ENCODE measurements around the gene ZBTB39. TPM values are rescaled to one million over a fixed set of nuclear protein-coding genes. Genes with fewer than 3 reads are reported as not detected.

Gene ZBTB39
- total and polyA plus RNA-seq, 2 donors from 2014 or later = 1.4 to 6.6 TPM

- no peaks in the 10 kb centered on the region for H3K9me3 ChIP-seq (ENCODE audit: control insufficient read depth in 2 of 3, insufficient read depth in 1 of 3, low read length in 3 of 3)
- FAIRE-seq = no peak
- no peak overlapping the region for H3K4me3 ChIP-seq (ENCODE audit: low read length in 3 of 3)
- no peaks in the 10 kb centered on the region for H3K27me3 ChIP-seq (ENCODE audit: control insufficient read depth, insufficient read depth, low read length)
- H3K9ac ChIP-seq (ENCODE audit: low read length in 3 of 3) = no peak overlapping the region
- DNase-seq = no peak
- peaks cover 0 to 9% (median 0%) of the 10 kb centered on the region in 3 donors for H3K4me1 ChIP-seq (ENCODE audit: control insufficient read depth in 2 of 3, insufficient read depth in 2 of 3, low read depth in 1 of 3, low read length in 3 of 3)
- H3K27ac ChIP-seq (ENCODE audit: low read depth in 2 of 2, low read length in 2 of 2) = peak overlapping the region; percentile 38 to 40
- no peaks in the 10 kb centered on the region for H3K36me3 ChIP-seq (ENCODE audit: control insufficient read depth in 2 of 3, insufficient read depth in 3 of 3, low read length in 3 of 3)
- intact Hi-C loops (cut with DNase I) = loop anchor here (10.0 kb wide), 1 partner anchor 226 kb away; the partner anchor contains the start of gene HSD17B6
- no peak for TF ChIP-seq CTCF (IDR thresholded peaks at IDR 0.05; ENCODE audit: borderline replicate concordance, extremely low read depth, insufficient read depth)
These were observed 15.6 kb downstream of the ZBTB39 start for GRCh38 chr12:56990648-56991318.

- no peak for TF ChIP-seq CTCF (IDR thresholded peaks at IDR 0.05; ENCODE audit: borderline replicate concordance, extremely low read depth, insufficient read depth)
- no peak for DNase-seq
- Histone ChIP-seq H3K27me3 (ENCODE audit: control insufficient read depth, insufficient read depth, low read length) (no peaks in the 10 kb centered on the region), H3K4me3 (ENCODE audit: low read length in 3 of 3) (no peak overlapping the region), H3K27ac (ENCODE audit: low read depth in 2 of 2, low read length in 2 of 2) (no peak overlapping the region), H3K9me3 (ENCODE audit: control insufficient read depth in 2 of 3, insufficient read depth in 1 of 3, low read length in 3 of 3) (no peaks in the 10 kb centered on the region), H3K36me3 (ENCODE audit: control insufficient read depth in 2 of 3, insufficient read depth in 3 of 3, low read length in 3 of 3) (no peaks in the 10 kb centered on the region), H3K9ac (ENCODE audit: low read length in 3 of 3) (no peak overlapping the region), H3K4me1 (ENCODE audit: control insufficient read depth in 2 of 3, insufficient read depth in 2 of 3, low read depth in 1 of 3, low read length in 3 of 3) (peaks cover 0 to 9% (median 0%) of the 10 kb centered on the region in 3 donors)
- intact Hi-C loops (cut with DNase I) = loop anchor here (10.0 kb wide), 1 partner anchor 225 kb away; the partner anchor contains the start of gene HSD17B6
- FAIRE-seq = no peak
These were observed 16.3 kb downstream of the ZBTB39 start for GRCh38 chr12:56989861-56990610.

DNA sequence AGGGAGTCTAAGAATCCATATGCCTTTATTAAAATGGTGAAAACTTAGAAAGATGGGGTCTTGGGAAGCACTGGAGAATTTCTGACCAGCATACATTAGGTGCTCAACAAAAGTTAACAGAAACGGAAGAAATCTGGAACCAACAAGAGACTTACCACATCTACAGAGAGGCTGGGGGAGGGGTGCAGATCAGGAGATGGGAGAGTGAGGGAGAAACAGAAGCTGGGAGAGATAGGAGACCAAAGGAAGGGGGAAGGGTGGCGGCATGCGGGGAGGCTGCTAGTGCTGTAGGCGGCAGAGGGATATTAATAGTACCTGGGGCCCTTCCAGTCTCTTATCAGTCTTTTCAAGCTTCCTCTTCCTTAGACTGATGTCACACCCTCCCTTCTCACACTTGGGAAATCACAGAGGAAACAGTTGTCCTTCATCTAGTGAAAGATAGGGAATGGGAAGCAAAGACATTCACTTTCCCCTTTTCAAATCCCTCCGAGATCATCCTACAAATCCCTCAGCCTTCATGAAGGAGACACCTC lies 18.1 kb downstream of the ZBTB39 start:
- Histone ChIP-seq H3K27ac (ENCODE audit: low read depth in 2 of 2, low read length in 2 of 2) (no peak overlapping the region), H3K4me1 (ENCODE audit: control insufficient read depth in 2 of 3, insufficient read depth in 2 of 3, low read depth in 1 of 3, low read length in 3 of 3) (peaks cover 0 to 9% (median 0%) of the 10 kb centered on the region in 3 donors), H3K27me3 (ENCODE audit: control insufficient read depth, insufficient read depth, low read length) (no peaks in the 10 kb centered on the region), H3K9ac (ENCODE audit: low read length in 3 of 3) (no peak overlapping the region), H3K9me3 (ENCODE audit: control insufficient read depth in 2 of 3, insufficient read depth in 1 of 3, low read length in 3 of 3) (no peaks in the 10 kb centered on the region), H3K36me3 (ENCODE audit: control insufficient read depth in 2 of 3, insufficient read depth in 3 of 3, low read length in 3 of 3) (no peaks in the 10 kb centered on the region), H3K4me3 (ENCODE audit: low read length in 3 of 3) (no peak overlapping the region)
- peak in 1 of 5 donors; percentile 34 for DNase-seq
- no peak for FAIRE-seq
- no peak for TF ChIP-seq CTCF (IDR thresholded peaks at IDR 0.05; ENCODE audit: borderline replicate concordance, extremely low read depth, insufficient read depth)
- intact Hi-C loops (cut with DNase I) = no loop called here
